OCI-LY3 (cell line): Measurements from ENCODE around the gene ANAPC10.

Experiments used
- H2AFZ ChIP-seq: fragments of 200-600, 300-600 bp; shearing (Covaris generic); 2 replicates; pipeline ENCODE4 v1.6.0; 2014; ENCODE audit warnings: antibody characterized with exemption, low read depth, low read length
- H3K27ac ChIP-seq: fragments of 200-600, 300-600 bp; sonication (generic); 2 replicates; pipeline ENCODE4 v1.5.1; 2014; ENCODE audit warnings: mild to moderate bottlenecking, low read length, moderate library complexity, mixed read lengths
- H3K27me3 ChIP-seq: fragments of 200-600, 300-600 bp; sonication (generic); 2 replicates; pipeline ENCODE4 v1.6.1; 2014; ENCODE audit warnings: low read depth, low read length, mixed read lengths
- H3K36me3 ChIP-seq: fragments of 200-600, 300-600 bp; sonication (generic); replicated peaks from 2 replicates; pipeline ENCODE3; 2014; ENCODE audit warnings: low read depth, low read length, mixed read lengths
- H3K4me1 ChIP-seq: fragments of 300-600, 200-600 bp; sonication (generic); 2 replicates; pipeline ENCODE4 v1.6.1; 2014; ENCODE audit warnings: low read length, mixed read lengths
- H3K4me2 ChIP-seq: fragments of 200-600, 300-600 bp; sonication (generic); 2 replicates; pipeline ENCODE4 v1.6.1; 2014; ENCODE audit warnings: low read length, mixed read lengths
- H3K4me3 ChIP-seq: fragments of 300-600, 200-600 bp; sonication (generic); 2 replicates; pipeline ENCODE4 v1.5.1; 2014; ENCODE audit warnings: antibody characterized with exemption, mild to moderate bottlenecking, low read length, moderate library complexity
- H3K79me2 ChIP-seq: fragments of 300-600, 200-600 bp; shearing (Covaris generic); 2 replicates; pipeline ENCODE4 v1.6.1; 2014; ENCODE audit warnings: mild to moderate bottlenecking, low read length, mixed read lengths
- H3K9ac ChIP-seq: fragments of 300-600, 200-600 bp; shearing (Covaris generic); 2 replicates; pipeline ENCODE4 v1.6.0; 2014; ENCODE audit warnings: mild to moderate bottlenecking, low read length, moderate library complexity
- H3K9me3 ChIP-seq: fragments of 200-600, 300-600 bp; shearing (Covaris generic); 2 replicates; pipeline ENCODE4 v1.6.1; 2014; ENCODE audit warnings: low read length, mixed read lengths; ENCODE audit not compliant: insufficient read depth
- H4K20me1 ChIP-seq: fragments of 200-600, 300-600 bp; sonication (generic); 2 replicates; pipeline ENCODE4 v1.6.1; 2016; ENCODE audit warnings: low read length, mixed read lengths; ENCODE audit not compliant: insufficient read depth
- CTCF ChIP-seq: fragments of 200-600, 300-600 bp; sonication (generic); IDR thresholded peaks from 2 replicates; pipeline ENCODE4 v1.5.1; 2014; ENCODE audit warnings: antibody characterized with exemption, low read length, low read depth
- EZH2phosphoT487 ChIP-seq: fragments of 200-600 bp; shearing (Covaris generic); IDR thresholded peaks from 2 replicates; pipeline ENCODE4 v1.6.1; 2018; ENCODE audit warnings: antibody characterized with exemption, mixed run types, low read depth

ANAPC10 gene

GRCh38 chr4:145061318-145061920 is 36.6 kb downstream of the ANAPC10 start:
- H3K4me2 ChIP-seq = no peak overlapping the region
- H3K9ac ChIP-seq = no peak overlapping the region
- H3K79me2 ChIP-seq = 0 out of 2 replicates have a peak, but pooled peaks cover 5% of the 10 kb centered on the region
- peaks cover 5% of the 10 kb centered on the region for H3K36me3 ChIP-seq
- H2AFZ ChIP-seq = no peak overlapping the region
- no peaks in the 10 kb centered on the region for H3K27me3 ChIP-seq
- TF ChIP-seq EZH2phosphoT487 (no peak), CTCF (peak; percentile 78)
- H4K20me1 ChIP-seq = no peaks in the 10 kb centered on the region
- H3K4me3 ChIP-seq = no peak overlapping the region
- H3K27ac ChIP-seq = no peak overlapping the region
- no peaks in the 10 kb centered on the region for H3K4me1 ChIP-seq
- H3K9me3 ChIP-seq = no peaks in the 10 kb centered on the region

- Histone ChIP-seq H3K36me3 (peaks cover 12% of the 10 kb centered on the region), H3K4me3 (no peak overlapping the region), H3K79me2 (0 out of 2 replicates have a peak, but pooled peaks cover 3% of the 10 kb centered on the region), H2AFZ (no peak overlapping the region), H3K27me3 (no peaks in the 10 kb centered on the region), H4K20me1 (no peaks in the 10 kb centered on the region), H3K27ac (no peak overlapping the region), H3K4me1 (no peaks in the 10 kb centered on the region), H3K4me2 (no peak overlapping the region), H3K9me3 (no peaks in the 10 kb centered on the region), H3K9ac (no peak overlapping the region)
- no peak for TF ChIP-seq EZH2phosphoT487
- TF ChIP-seq CTCF = no peak
Observed at GRCh38 chr4:145058256-145058655, 39.7 kb downstream of the ANAPC10 start.

GRCh38 chr4:145056325-145057130 is 41.5 kb downstream of the ANAPC10 start:
- Histone ChIP-seq H3K27me3 (no peaks in the 10 kb centered on the region), H3K4me2 (no peak overlapping the region), H3K79me2 (0 out of 2 replicates have a peak, but pooled peaks cover 3% of the 10 kb centered on the region), H3K36me3 (peaks cover 7% of the 10 kb centered on the region), H3K9ac (no peak overlapping the region), H3K4me3 (no peak overlapping the region), H4K20me1 (no peaks in the 10 kb centered on the region), H2AFZ (no peak overlapping the region), H3K4me1 (no peaks in the 10 kb centered on the region), H3K9me3 (no peaks in the 10 kb centered on the region), H3K27ac (no peak overlapping the region)
- no peak for TF ChIP-seq EZH2phosphoT487
- TF ChIP-seq CTCF = no peak

GRCh38 chr4:145055533-145056257 is 42.3 kb downstream of the ANAPC10 start:
- H3K79me2 ChIP-seq = 0 out of 2 replicates have a peak, but pooled peaks cover 3% of the 10 kb centered on the region
- TF ChIP-seq EZH2phosphoT487 = no peak
- no peak for TF ChIP-seq CTCF
- H3K4me3 ChIP-seq = no peak overlapping the region
- H2AFZ ChIP-seq = no peak overlapping the region
- no peak overlapping the region for H3K9ac ChIP-seq
- no peaks in the 10 kb centered on the region for H3K9me3 ChIP-seq
- H4K20me1 ChIP-seq = no peaks in the 10 kb centered on the region
- peaks cover 11% of the 10 kb centered on the region for H3K36me3 ChIP-seq
- H3K4me1 ChIP-seq = no peaks in the 10 kb centered on the region
- H3K4me2 ChIP-seq = no peak overlapping the region
- no peaks in the 10 kb centered on the region for H3K27me3 ChIP-seq
- no peak overlapping the region for H3K27ac ChIP-seq
